ENCODE measurements around the gene PSPN.
A peak's percentile ranks its signal among the peaks of the same experiment; 100 is the strongest.

PSPN gene

GRCh38 chr19:6375411-6376010, at the start of gene PSPN:
TSS of gene PSPN (minus strand) at chr19:6375933. CDS start at chr19:6375849, 84 bp downstream.
- no peak for DNase-seq

GRCh38 chr19:6424939-6425731, 49.4 kb upstream of the PSPN start:
- peak; percentile 100 for DNase-seq

GRCh38 chr19:6424195-6424938, 48.6 kb upstream of the PSPN start, which contains the start of gene KHSRP:
TSS of gene KHSRP (minus strand) at chr19:6424811. CDS start at chr19:6424701, 110 bp downstream.
- peak; percentile 38 for DNase-seq

GRCh38 chr19:6423499-6424194, 47.9 kb upstream of the PSPN start:
- peak; percentile 85 for DNase-seq

GRCh38 chr19:6421075-6422014, 45.6 kb upstream of the PSPN start:
- no peak for DNase-seq

- no peak for DNase-seq
These were observed 42.8 kb upstream of the PSPN start for GRCh38 chr19:6418562-6418932.

- DNase-seq: no peak
These were observed 42.2 kb upstream of the PSPN start for GRCh38 chr19:6417713-6418561.

- DNase-seq: no peak
These were observed 41.1 kb upstream of the PSPN start for GRCh38 chr19:6416658-6417405.

GRCh38 chr19:6415591-6416190, 40.0 kb upstream of the PSPN start:
- no peak for DNase-seq

- DNase-seq: no peak
These were observed 39.3 kb upstream of the PSPN start for GRCh38 chr19:6414793-6415590.

- DNase-seq: no peak
These were observed 38.2 kb upstream of the PSPN start for GRCh38 chr19:6413721-6414643.

GRCh38 chr19:6413291-6413690, 37.6 kb upstream of the PSPN start:
- no peak for DNase-seq

GRCh38 chr19:6412447-6413091, 36.8 kb upstream of the PSPN start:
- peak; percentile 60 for DNase-seq

GRCh38 chr19:6412061-6412446, 36.3 kb upstream of the PSPN start:
- DNase-seq: no peak

- DNase-seq: no peak
These were observed 33.6 kb upstream of the PSPN start for GRCh38 chr19:6409346-6409745.

GRCh38 chr19:6406401-6406800, 30.7 kb upstream of the PSPN start:
- DNase-seq: no peak

All from hematopoietic multipotent progenitor cell treated with erythropoietin and hydrocortisone succinate and interleukin-3 and kit ligand, for 6 days (in vitro differentiated cells).